HG03457 (cell line): ENCODE measurements around the gene SH2D1A.
"Not testable (repeated sequence)": the region's sequence is repeated elsewhere in the genome, so short reads cannot be mapped to it uniquely, and the experiment has no call there.

ENCODE experiments used
- ATAC-seq: cut with Tn5 transposase; IDR thresholded peaks from one replicate; pipeline ENCODE4 v1.9.1; 2021; ENCODE audit warnings: moderate number of reproducible peaks; ENCODE audit not compliant: unreplicated experiment

Gene SH2D1A

GRCh38 chrX:124346117-124346876 lies at the start of gene SH2D1A:
Gene SH2D1A (plus strand): TSS chrX:124346563. CDS start chrX:124346643, 80 bp downstream.
- no peak for ATAC-seq

GRCh38 chrX:124299323-124299722 lies 47.0 kb upstream of the SH2D1A start:
- ATAC-seq = not testable (repeated sequence)

- ATAC-seq = no peak
Observed at GRCh38 chrX:124300405-124300804, 46.0 kb upstream of the SH2D1A start.

DNA sequence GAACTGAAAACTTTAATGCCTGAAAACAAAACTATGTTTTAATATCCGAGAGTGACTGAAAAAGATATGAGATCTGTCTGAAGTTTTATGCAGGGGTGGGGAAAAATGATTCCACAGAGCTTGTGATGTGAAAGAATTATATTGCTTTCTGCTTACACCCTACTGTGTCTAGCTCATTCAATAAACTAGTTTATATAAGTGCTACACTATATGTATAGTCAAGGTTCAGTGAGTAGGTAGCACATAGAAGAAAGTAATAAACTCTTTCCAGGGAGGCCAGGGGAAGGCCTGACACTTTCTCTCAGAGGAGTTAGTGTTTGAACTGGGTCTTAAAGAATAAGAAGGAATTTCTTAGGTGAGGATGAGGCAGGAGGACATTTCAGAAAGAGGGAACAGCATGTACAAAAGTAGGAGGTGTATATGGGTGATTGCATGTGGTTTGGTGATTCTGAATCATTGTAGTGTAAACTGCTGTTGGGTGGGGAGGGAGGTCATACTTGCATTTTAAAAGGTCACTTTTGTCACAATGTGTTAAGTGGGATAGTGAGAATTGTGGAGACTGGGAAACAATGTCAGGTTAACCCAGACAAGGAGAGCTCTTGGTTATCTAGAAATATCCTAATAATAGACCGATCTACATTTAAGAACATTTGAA lies 39.0 kb upstream of the SH2D1A start:
- no peak for ATAC-seq

- no peak for ATAC-seq
Observed at GRCh38 chrX:124325732-124326131, 20.6 kb upstream of the SH2D1A start.

GRCh38 chrX:124328765-124329164 lies 17.6 kb upstream of the SH2D1A start:
- no peak for ATAC-seq

GRCh38 chrX:124332481-124333424 lies 13.6 kb upstream of the SH2D1A start, which contains the start of gene TEX13D:
Gene TEX13D (plus strand): TSS chrX:124332660. CDS start chrX:124332918, 258 bp downstream.
- ATAC-seq = no peak

DNA sequence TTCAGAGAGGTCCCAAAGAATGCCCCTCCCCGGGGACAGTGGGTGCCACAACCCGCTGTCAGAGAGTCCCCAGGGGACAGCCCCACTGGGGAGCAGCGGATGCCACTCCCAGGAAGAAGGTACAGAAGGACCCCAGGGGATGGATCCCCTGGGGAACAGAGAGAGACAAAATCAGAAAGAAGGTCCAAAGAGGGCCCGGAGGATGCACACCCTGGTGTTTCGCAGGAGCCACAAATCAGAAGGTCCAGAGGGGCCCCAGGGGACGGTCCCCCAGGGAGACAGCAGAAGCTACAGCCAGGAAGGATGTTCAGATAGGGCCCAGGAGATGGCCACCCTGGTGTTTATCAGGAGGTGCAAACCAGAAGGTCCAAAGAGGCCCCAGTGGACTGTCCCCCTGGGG lies 12.5 kb upstream of the SH2D1A start:
- no peak for ATAC-seq

- not testable (repeated sequence) for ATAC-seq
Observed at GRCh38 chrX:124334555-124334954, 11.8 kb upstream of the SH2D1A start.

DNA sequence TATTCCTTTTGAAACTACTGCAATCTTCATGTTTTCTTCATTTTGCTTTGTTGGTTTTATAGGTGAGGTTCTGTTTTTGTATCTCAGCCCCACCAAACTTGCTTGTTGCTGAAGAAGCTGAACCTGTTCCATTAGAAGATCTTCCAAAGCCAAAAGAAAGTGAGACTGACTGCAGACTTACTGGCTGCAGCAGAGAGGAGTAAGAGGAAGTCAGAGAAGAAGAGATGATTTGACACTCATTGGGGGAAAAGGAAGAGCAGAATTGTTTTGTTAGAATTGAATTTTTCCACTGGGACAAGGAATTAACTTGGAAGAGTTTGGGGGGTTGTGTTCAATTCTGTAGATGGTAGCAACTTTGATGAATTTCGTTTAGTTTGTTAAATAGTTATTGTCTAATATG lies 10.8 kb upstream of the SH2D1A start:
- no peak for ATAC-seq

DNA sequence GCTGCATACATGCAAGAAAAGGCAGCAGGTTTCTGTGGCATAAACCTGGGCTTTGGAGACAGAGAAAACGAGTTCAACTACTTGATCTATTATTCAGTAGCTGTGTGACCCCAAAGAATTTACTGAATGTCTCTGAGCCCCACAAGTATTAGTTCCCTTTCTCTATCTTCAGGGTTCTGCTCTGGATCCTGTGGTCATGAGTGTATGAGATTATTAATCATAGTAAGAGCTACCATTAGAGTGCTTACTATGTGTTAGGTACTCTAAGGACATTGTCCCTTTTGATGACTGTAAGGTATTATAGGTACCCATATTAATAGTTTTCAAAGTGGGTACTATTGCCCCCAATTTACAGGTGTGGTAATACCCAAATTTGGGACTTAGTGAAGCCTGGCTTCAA lies 8.4 kb upstream of the SH2D1A start:
- no peak for ATAC-seq

DNA sequence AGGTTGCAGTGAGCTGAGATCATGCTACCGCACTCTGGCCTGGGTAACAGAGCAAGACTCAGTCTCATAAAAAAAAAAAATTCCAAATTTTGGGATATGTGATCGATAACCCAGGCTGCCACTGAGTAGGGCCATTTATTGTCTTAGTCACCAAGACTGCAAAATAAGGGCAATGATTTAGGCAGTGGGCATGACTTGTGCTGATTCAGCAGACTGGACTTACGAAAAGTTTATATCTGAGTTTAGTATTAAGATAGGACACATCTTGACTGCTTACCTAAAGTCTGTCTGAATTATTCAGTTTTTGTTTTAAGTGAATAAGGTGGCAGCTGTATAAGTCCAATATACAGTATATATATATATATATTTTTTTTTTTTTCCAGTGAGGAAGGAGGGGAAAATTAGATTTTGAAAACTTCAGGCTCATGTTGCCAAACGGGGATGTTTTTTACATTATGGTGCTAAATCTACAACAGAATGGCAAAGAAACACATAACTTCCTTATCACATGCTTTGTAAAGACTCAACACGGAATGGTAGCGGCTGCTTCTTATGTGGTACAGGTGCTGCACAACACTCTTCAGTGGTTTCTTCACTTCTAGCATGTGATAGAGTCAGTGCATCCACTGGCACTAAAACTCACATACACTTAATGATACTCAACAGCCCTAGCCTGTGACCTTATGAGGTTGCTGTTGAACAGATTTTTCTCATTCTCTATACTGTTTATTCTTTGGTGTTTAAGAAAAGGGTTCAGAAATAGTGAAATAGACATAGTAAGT lies 7.4 kb upstream of the SH2D1A start:
- no peak for ATAC-seq

DNA sequence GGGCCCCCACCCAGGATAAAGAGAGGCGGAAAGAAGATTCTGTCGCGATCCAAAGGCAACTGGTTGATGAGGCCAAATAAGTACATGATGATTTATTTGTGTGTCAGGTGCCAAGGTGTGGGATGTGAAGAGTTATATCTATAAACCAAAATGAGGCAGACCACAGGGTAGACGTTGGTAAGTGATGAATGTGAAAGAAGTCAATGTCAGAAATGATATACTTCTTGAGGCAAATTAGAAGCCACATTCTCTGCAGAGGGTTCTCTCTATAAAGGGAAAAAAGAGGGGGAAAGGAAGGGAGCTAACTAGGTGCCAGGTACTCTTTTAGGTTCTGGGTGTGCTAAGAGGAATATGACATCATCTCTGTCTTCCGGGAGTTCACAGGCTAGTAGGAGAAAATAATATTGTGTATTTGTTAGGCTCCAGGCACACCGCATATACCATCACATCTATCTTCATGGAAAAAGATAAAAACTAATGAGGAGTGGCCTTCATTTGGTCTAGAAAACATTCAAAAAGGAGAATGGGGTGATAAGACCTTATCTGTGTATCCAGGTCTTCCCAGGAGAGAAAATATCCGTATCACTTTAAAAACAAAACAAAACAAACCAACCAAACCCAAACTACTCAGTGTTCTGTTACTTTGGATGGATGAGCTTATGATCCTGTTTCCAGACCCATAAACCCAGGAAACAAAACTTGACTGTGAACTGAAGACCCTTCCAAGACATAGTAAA lies 4.8 kb upstream of the SH2D1A start:
- no peak for ATAC-seq

DNA sequence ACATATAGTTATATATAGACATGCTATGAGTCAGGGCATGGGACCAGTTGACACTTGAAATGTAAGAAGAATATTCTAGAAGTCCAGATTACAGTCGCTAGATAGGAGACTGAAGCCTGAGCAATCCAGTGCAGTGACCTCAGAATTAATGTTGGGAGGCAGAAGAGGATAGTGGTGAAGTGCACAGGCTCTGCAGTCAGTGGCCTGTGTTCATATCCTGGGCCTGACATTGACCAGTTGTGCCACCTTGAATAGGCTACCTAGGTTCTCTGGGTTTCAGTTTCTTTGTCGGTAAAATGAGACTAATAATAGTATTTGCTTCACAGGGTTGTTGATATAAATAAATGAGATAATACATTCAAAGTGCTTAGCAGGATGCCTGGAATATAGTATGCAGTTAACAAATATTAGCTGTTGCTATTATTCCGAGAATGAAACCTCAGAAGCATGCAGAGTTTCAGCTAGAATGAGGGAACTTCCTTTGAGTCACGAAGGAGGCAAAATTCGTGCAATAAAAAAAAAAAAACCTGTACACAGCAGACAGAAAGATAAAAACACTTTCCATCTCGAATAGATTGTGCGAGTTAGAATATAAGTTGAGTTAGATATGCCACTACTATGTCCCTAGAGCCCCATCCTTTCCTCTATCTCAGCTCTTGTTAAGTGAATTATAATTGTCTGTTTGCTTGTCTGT lies 4.0 kb upstream of the SH2D1A start:
- ATAC-seq = no peak

DNA sequence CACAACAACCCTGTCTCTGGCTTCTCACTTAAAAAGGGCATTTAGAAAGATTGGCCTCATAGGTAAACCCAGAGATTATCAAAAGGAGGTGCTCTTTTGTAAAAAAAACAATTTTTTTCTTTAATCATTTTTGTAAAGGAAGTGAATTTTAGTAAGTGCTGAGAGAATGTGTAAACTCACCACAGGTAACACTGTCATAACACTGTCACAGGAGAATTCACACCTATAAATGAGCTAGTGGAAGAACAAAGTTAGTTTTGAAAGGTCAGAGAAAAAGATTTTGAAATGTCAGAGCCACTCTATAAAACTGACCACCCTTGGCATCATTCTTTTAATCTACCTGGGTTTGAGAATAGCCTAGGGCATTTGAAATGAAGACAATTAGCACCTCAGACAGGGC lies 3.3 kb upstream of the SH2D1A start:
- ATAC-seq = no peak

GRCh38 chrX:124344246-124344645 lies 2.1 kb upstream of the SH2D1A start:
- ATAC-seq = no peak

GRCh38 chrX:124346877-124347241 lies 496 bp downstream of the SH2D1A start:
- no peak for ATAC-seq

DNA sequence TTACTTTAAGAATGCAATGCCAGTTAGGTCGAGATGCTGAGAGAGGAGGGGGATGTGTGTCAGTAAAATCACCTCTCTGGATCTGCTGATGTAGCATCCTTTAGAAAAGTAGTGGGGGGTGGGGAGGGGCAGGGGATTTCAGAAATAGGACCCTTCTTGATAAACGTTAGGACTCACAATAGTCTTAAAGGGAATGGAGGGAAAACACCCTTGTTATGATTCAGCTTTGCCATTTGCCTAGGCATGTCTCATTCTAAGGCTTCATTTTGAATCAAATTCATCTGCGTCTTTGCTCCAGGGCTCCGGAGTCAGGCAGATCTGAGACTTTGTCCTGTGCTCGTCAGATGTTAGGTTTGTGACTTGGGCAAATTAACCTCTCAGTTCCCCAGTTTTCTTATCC lies 879 bp downstream of the SH2D1A start:
- ATAC-seq = no peak

GRCh38 chrX:124348182-124348581 lies 1.8 kb downstream of the SH2D1A start:
- ATAC-seq = no peak
